Keratinocyte (primary cell): ENCODE data around the gene GPR39. TPM values are rescaled to one million over a fixed set of nuclear protein-coding genes. Genes with fewer than 3 reads are reported as not detected.

Experiments used
- DNase-seq: peaks from one replicate; pipeline ENCODE4 v3.0.0-alpha.2; 2011; ENCODE audit warnings: low read depth, missing footprints, low spot score
- FAIRE-seq: peaks from 2 replicates; lab custom pipeline; 2011; peaks lifted over from hg19 to GRCh38; lab: Jason Lieb, UNC
- H2AFZ ChIP-seq: 2 replicates; pipeline ENCODE4 v1.6.0; 2012; ENCODE audit warnings: low read length, control low read depth, inconsistent platforms; ENCODE audit not compliant: control insufficient read depth
- H3K27ac ChIP-seq: 2 replicates; pipeline ENCODE4 v1.5.1; 2011; ENCODE audit warnings: low read length; ENCODE audit not compliant: control insufficient read depth, insufficient read depth
- H3K27me3 ChIP-seq: 3 replicates; pipeline ENCODE4 v1.6.0; 2011; ENCODE audit warnings: low read length; ENCODE audit not compliant: control insufficient read depth, insufficient read depth; ENCODE audit errors: extremely low read depth
- H3K36me3 ChIP-seq, 2 experiments: 2 replicates in 1 of 2; 3 replicates in 1 of 2; pipeline ENCODE4 v1.5.1; 2011; ENCODE audit warnings: low read length in 2 of 2, mild to moderate bottlenecking in 1 of 2; ENCODE audit not compliant: control insufficient read depth in 2 of 2, insufficient read depth in 2 of 2; ENCODE audit errors: extremely low read depth in 1 of 2
- H3K4me1 ChIP-seq: 3 replicates; pipeline ENCODE4 v1.5.1; 2011; ENCODE audit warnings: low read length; ENCODE audit not compliant: control insufficient read depth, insufficient read depth; ENCODE audit errors: extremely low read depth
- H3K4me2 ChIP-seq: 3 replicates; pipeline ENCODE4 v1.6.0; 2011; ENCODE audit warnings: low read depth, low read length; ENCODE audit not compliant: control insufficient read depth, insufficient read depth; ENCODE audit errors: extremely low read depth
- H3K4me3 ChIP-seq, 3 experiments: fragments of 200-600 bp in 1 of 3; sonication (generic) in 1 of 3; 2 replicates in 2 of 3; 3 replicates in 1 of 3; pipeline ENCODE4 v1.5.1; 2011 to 2016; ENCODE audit warnings: low read length in 3 of 3, mild to moderate bottlenecking in 3 of 3, control low read depth in 2 of 3, inconsistent platforms in 1 of 3, low read depth in 1 of 3, mixed read lengths in 1 of 3, mixed run types in 1 of 3, moderate library complexity in 1 of 3; ENCODE audit not compliant: control insufficient read depth in 2 of 3, insufficient read depth in 2 of 3; ENCODE audit errors: extremely low read depth in 1 of 3
- H3K79me2 ChIP-seq: 2 replicates; pipeline ENCODE4 v1.6.0; 2012; ENCODE audit warnings: low read length; ENCODE audit not compliant: control insufficient read depth, insufficient read depth
- H3K9ac ChIP-seq: 3 replicates; pipeline ENCODE4 v1.6.0; 2011; ENCODE audit warnings: low read length; ENCODE audit not compliant: control insufficient read depth, insufficient read depth; ENCODE audit errors: extremely low read depth
- H3K9me1 ChIP-seq: 3 replicates; pipeline ENCODE4 v1.6.0; 2011; ENCODE audit warnings: low read length; ENCODE audit not compliant: control insufficient read depth, insufficient read depth; ENCODE audit errors: extremely low read depth
- H3K9me3 ChIP-seq: 2 replicates; pipeline ENCODE4 v1.5.1; 2012; ENCODE audit warnings: low read depth, low read length; ENCODE audit not compliant: control insufficient read depth
- H4K20me1 ChIP-seq: 3 replicates; pipeline ENCODE4 v1.6.0; 2011; ENCODE audit warnings: low read length; ENCODE audit not compliant: control insufficient read depth, insufficient read depth; ENCODE audit errors: extremely low read depth
- CTCF ChIP-seq, 3 experiments: IDR thresholded peaks in 1 of 3; conservative IDR thresholded peaks in 1 of 3; optimal IDR thresholded peaks in 1 of 3; 2 replicates in 2 of 3; 3 replicates in 1 of 3; pipeline versions ENCODE3 to v1.5.1; 2011; ENCODE audit warnings: low read length in 3 of 3, mild to moderate bottlenecking in 3 of 3, moderate library complexity in 2 of 3, control low read depth in 1 of 3, inconsistent platforms in 1 of 3; ENCODE audit not compliant: insufficient read depth in 2 of 3; ENCODE audit errors: extremely low read depth in 1 of 3
- EZH2 ChIP-seq: IDR thresholded peaks from one replicate; pipeline ENCODE4 v1.6.1; 2012; ENCODE audit warnings: inconsistent platforms, mild to moderate bottlenecking, low read length, moderate library complexity
- dilution Hi-C: fragments of 300-500 bp; cut with MboI; formaldehyde crosslinking; loops from one replicate; pipeline ENCODE4 v1.7.0; 2020; ENCODE audit warnings: low sequenced_read_pairs; ENCODE audit not compliant: extremely low pct_ligation_motif_present
- polyA plus RNA-seq, 5 experiments: library from polyadenylated mRNA; depleted of rRNA in 3 of 5; stranded (reverse) in 3 of 5; stranded (forward) in 1 of 5; unstranded in 1 of 5; fragments of >200 nt; gene quantifications; 1 replicate in 1 of 5; 2 replicates in 3 of 5; 3 replicates in 1 of 5; pipeline versions ENCODE4 v1.2.1 to v1.2.3, GENCODE V29; 2011 to 2012; ENCODE audit warnings: missing spikeins in 2 of 5, low read depth in 1 of 5, low replicate concordance in 1 of 5

GPR39 gene
- polyA plus RNA-seq, 1 donor (not counting 4 experiments of a cell fraction or from before 2014, with no cell fraction given): 4.7 TPM

- Histone ChIP-seq H3K4me2 (no peak overlapping the region), H3K27ac (no peak overlapping the region), H3K9ac (no peak overlapping the region), H2AFZ (no peak overlapping the region), H3K79me2 (no peaks in the 10 kb centered on the region), H3K36me3 (no peaks in the 10 kb centered on the region), H3K4me3 (no peak overlapping the region), H4K20me1 (no peaks in the 10 kb centered on the region), H3K9me1 (no peaks in the 10 kb centered on the region), H3K9me3 (no peaks in the 10 kb centered on the region), H3K4me1 (no peaks in the 10 kb centered on the region), H3K27me3 (no peaks in the 10 kb centered on the region)
- FAIRE-seq: no peak
- no peak for DNase-seq
- dilution Hi-C loops: no loop called here
- TF ChIP-seq CTCF (optimal IDR thresholded peaks at IDR 0.05 in 1 of 3, IDR thresholded peaks at IDR 0.05 in 1 of 3, conservative IDR thresholded peaks at IDR 0.05 in 1 of 3; ENCODE audit: extremely low read depth in 1 of 3, insufficient read depth in 2 of 3, low read length in 3 of 3) (no peak), EZH2 (no peak)
These were observed 192.7 kb downstream of the GPR39 start for GRCh38 chr2:132609101-132609890.

GRCh38 chr2:132611719-132612118 lies 195.1 kb downstream of the GPR39 start:
- Histone ChIP-seq H2AFZ (no peak overlapping the region), H3K79me2 (no peaks in the 10 kb centered on the region), H3K4me3 (no peak overlapping the region), H3K27me3 (no peaks in the 10 kb centered on the region), H3K9me1 (no peaks in the 10 kb centered on the region), H3K36me3 (no peaks in the 10 kb centered on the region), H4K20me1 (no peaks in the 10 kb centered on the region), H3K27ac (no peak overlapping the region), H3K9ac (no peak overlapping the region), H3K4me1 (no peaks in the 10 kb centered on the region), H3K4me2 (no peak overlapping the region), H3K9me3 (no peaks in the 10 kb centered on the region)
- dilution Hi-C loops: no loop called here
- FAIRE-seq (no peak), DNase-seq (no peak)
- TF ChIP-seq CTCF (optimal IDR thresholded peaks at IDR 0.05 in 1 of 3, IDR thresholded peaks at IDR 0.05 in 1 of 3, conservative IDR thresholded peaks at IDR 0.05 in 1 of 3; ENCODE audit: extremely low read depth in 1 of 3, insufficient read depth in 2 of 3, low read length in 3 of 3): no peak
- no peak for TF ChIP-seq EZH2
